ENCODE results near the gene HCN4. TPM values are rescaled to one million over a fixed set of nuclear protein-coding genes. Genes with fewer than 3 reads are reported as not detected.

The HCN4 gene
- total RNA-seq, 2 experiments from 2014 or later, result not detected

DNA sequence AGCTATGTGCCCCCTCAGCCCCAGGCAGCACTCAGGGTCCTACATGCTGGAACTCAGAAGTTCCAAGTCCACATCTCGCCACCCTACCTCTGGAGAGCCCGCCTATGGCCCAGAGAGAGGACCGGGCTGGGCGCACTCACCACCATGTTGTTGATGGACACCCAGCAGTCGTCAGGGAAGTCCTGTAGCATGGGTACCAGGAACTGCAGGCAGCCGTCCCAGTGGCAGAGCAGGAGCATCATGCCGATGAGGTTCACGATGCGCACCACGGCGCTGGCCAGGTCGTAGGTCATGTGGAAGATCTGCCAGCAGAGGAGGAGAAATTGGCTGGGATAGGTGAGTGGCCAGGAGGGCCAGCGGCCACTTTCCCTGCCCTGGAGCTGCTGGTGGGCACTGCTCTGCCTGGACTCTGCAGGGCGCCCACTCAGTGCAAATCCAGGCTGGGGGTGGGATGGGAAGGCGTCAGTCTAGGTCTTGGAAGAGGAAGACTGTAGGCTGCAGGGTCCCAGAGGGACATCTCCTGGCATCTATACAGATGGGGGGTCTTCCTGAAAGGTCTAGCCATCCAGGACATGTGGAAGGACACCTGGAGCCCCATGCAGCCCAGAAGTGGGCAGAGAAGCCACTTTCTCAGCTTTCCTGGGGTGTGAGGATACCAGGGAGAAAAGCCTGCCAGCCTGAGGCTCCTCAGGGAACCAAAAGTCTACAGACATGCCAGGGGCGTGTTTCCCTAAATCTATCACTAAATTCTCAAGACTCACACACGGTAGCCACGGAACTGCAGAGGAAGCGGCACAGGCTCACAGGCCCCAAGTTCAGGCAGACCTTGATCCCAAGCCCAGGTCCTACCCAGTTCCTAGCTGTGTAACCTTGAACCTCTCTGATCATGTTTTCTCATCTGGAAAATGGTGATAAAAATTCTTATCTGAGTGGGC, 36.5 kb downstream of the HCN4 start:
- ATAC-seq, result no peak
- Mint-ChIP-seq H3K4me3 (no peak overlapping the region), H3K4me1 (no peaks in the 10 kb centered on the region), H3K36me3 (no peaks in the 10 kb centered on the region), H3K9me3 (ENCODE audit: low read depth) (no peaks in the 10 kb centered on the region), H3K27ac (no peak overlapping the region), H3K27me3 (no peaks in the 10 kb centered on the region)
- DNase-seq, result no peak
- CTCF ChIA-PET, result no interaction called here

- H3K27ac Mint-ChIP-seq, result no peak overlapping the region
- no peaks in the 10 kb centered on the region for H3K9me3 Mint-ChIP-seq (ENCODE audit: low read depth)
- H3K4me1 Mint-ChIP-seq, result no peaks in the 10 kb centered on the region
- H3K27me3 Mint-ChIP-seq, result no peaks in the 10 kb centered on the region
- H3K36me3 Mint-ChIP-seq, result no peaks in the 10 kb centered on the region
- ATAC-seq (no peak), DNase-seq (no peak)
- CTCF ChIA-PET, result no interaction called here
- H3K4me3 Mint-ChIP-seq, result no peak overlapping the region
Measured at GRCh38 chr15:73331501-73331900, 37.3 kb downstream of the HCN4 start.

DNA sequence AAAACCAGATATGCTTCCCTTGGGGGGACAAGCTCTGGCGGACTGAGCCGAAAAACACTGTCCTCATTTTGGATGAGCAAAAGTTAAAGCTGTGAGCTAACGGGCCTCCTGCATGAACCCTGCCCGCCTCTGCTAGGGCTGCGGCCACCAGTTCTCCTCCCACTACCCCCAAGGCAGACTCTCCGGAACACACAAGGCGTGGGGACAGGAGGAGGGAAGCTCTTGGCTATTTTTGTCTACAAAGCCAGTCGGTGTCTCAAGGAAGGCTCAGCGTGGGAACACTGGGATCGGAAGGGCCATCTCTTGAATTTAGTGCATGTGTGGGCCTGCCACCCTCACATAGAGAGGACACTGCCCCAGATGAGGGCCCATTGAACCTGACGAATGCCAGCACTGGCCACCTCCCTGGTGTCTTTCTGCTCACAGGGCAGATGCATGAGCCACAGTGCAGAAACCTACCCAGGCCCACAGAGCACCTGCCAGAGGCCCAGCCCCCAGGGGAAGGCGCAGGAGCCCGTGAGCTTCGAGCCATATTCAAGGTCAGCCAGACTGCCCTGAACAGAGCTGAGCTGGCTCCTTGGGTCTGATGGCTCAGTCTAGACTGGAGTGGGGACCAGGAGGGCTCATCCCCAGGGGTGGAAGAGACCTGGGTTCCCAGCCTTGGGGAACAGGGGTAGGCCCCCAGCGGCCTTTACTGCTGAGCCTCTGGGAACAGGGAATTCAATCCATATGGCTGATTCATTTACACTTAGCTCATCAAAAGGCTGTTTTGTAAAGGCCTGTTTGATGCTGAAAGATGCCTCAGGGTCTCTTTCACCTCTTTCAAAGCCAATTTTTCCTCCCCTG, 38.3 kb downstream of the HCN4 start:
- ATAC-seq (no peak), DNase-seq (no peak)
- Mint-ChIP-seq H3K9me3 (ENCODE audit: low read depth) (no peaks in the 10 kb centered on the region), H3K27ac (no peak overlapping the region), H3K4me1 (peaks cover 4% of the 10 kb centered on the region), H3K36me3 (no peaks in the 10 kb centered on the region), H3K27me3 (no peaks in the 10 kb centered on the region), H3K4me3 (no peak overlapping the region)
- CTCF ChIA-PET, result no interaction called here

- no peak overlapping the region for H3K27ac Mint-ChIP-seq
- H3K4me3 Mint-ChIP-seq, result no peak overlapping the region
- peaks cover 4% of the 10 kb centered on the region for H3K4me1 Mint-ChIP-seq
- no peaks in the 10 kb centered on the region for H3K9me3 Mint-ChIP-seq (ENCODE audit: low read depth)
- H3K36me3 Mint-ChIP-seq, result no peaks in the 10 kb centered on the region
- ATAC-seq, result no peak
- CTCF ChIA-PET, result no interaction called here
- H3K27me3 Mint-ChIP-seq, result no peaks in the 10 kb centered on the region
- no peak for DNase-seq
Measured at GRCh38 chr15:73329501-73330200, 39.1 kb downstream of the HCN4 start.

GRCh38 chr15:73328981-73329380, 39.8 kb downstream of the HCN4 start:
- DNase-seq (no peak), ATAC-seq (no peak)
- no peaks in the 10 kb centered on the region for H3K27me3 Mint-ChIP-seq
- CTCF ChIA-PET, result no interaction called here
- no peaks in the 10 kb centered on the region for H3K36me3 Mint-ChIP-seq
- H3K4me1 Mint-ChIP-seq, result peaks cover 4% of the 10 kb centered on the region
- H3K4me3 Mint-ChIP-seq, result no peak overlapping the region
- no peaks in the 10 kb centered on the region for H3K9me3 Mint-ChIP-seq (ENCODE audit: low read depth)
- no peak overlapping the region for H3K27ac Mint-ChIP-seq

- Mint-ChIP-seq H3K4me3 (no peak overlapping the region), H3K4me1 (peaks cover 4% of the 10 kb centered on the region), H3K36me3 (no peaks in the 10 kb centered on the region), H3K27ac (no peak overlapping the region), H3K9me3 (ENCODE audit: low read depth) (no peaks in the 10 kb centered on the region), H3K27me3 (no peaks in the 10 kb centered on the region)
- CTCF ChIA-PET, result no interaction called here
- no peak for DNase-seq
- ATAC-seq, result no peak
Measured at GRCh38 chr15:73328149-73328820, 40.5 kb downstream of the HCN4 start.

GRCh38 chr15:73326157-73326556, 42.6 kb downstream of the HCN4 start:
- Mint-ChIP-seq H3K4me1 (peaks cover 4% of the 10 kb centered on the region), H3K27ac (no peak overlapping the region), H3K36me3 (no peaks in the 10 kb centered on the region), H3K4me3 (no peak overlapping the region), H3K27me3 (no peaks in the 10 kb centered on the region), H3K9me3 (ENCODE audit: low read depth) (no peaks in the 10 kb centered on the region)
- no peak for ATAC-seq
- DNase-seq, result no peak
- CTCF ChIA-PET, result interaction anchor here (1.2 to 2.0 kb wide), 2 partner anchors 311 to 371 kb away, joined by 3 to 5 read pairs; no protein-coding TSS in a partner anchor

DNA sequence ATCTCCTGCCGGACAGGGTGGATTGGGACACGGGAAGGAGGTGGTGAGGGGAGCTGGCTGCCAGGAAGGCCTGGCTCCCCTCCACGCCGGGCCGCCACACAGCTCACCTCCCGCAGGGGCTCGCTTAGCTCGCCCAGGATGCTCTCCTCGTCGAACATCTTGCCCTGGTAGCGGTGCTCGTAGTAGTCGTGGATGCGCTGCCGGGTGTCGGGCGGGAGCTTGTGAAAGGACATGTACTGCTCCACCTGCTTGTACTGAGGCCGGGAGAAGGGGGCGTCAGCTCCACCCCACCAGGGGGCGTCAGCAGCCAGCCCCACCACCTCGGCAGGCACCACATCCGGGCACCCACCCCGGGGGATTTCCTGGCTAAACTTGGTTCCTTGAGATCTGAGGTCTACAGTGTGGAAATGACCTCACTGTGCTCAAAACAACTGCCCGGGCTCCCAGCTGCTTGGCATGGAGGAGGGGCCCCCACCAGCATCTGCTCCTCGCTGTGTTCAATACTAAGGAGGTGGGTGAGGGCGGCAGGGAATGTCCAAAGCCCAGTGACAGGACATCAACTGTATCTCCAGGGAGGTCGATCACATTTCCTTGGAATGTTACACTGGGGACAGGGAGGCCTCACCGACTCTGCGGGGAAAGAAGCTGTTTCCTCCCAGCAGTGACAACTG, 43.4 kb downstream of the HCN4 start:
- H3K36me3 Mint-ChIP-seq, result no peaks in the 10 kb centered on the region
- H3K27me3 Mint-ChIP-seq, result peaks cover 5% of the 10 kb centered on the region
- H3K9me3 Mint-ChIP-seq (ENCODE audit: low read depth), result no peaks in the 10 kb centered on the region
- H3K4me1 Mint-ChIP-seq, result peaks cover 4% of the 10 kb centered on the region
- CTCF ChIA-PET, result interaction anchor here (1.2 to 2.0 kb wide), 3 partner anchors 235 to 372 kb away, joined by 3 to 5 read pairs (median 3); no protein-coding TSS in a partner anchor
- DNase-seq (peak; percentile 48), ATAC-seq (no peak)
- no peak overlapping the region for H3K27ac Mint-ChIP-seq
- H3K4me3 Mint-ChIP-seq, result no peak overlapping the region

- Mint-ChIP-seq H3K4me1 (peaks cover 4% of the 10 kb centered on the region), H3K36me3 (no peaks in the 10 kb centered on the region), H3K9me3 (ENCODE audit: low read depth) (no peaks in the 10 kb centered on the region), H3K4me3 (no peak overlapping the region), H3K27ac (no peak overlapping the region), H3K27me3 (peaks cover 5% of the 10 kb centered on the region)
- DNase-seq (no peak), ATAC-seq (no peak)
- CTCF ChIA-PET, result interaction anchor here (1.2 to 2.0 kb wide), 2 partner anchors 236 to 312 kb away, joined by 3 to 5 read pairs; no protein-coding TSS in a partner anchor
Measured at GRCh38 chr15:73324496-73325170, 44.1 kb downstream of the HCN4 start.

DNA sequence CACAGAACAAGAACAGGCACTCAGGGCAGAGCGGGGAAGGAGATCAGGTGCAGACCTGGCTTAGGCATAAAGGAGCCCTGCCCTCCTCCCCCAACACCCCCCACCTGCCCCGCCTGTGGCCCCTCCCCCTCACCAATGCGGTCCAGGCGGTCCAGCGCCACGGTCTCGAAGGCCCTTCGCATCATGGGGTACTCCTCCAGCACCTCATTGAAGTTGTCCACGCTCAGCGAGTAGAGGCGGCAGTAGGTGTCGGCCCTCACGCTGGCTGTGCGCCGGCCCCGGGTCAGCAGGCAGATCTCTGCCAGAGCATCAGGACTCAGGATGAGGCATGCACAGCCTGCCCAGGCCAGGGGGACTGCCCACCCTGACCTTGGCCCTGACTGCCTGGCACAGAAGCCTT, 44.8 kb downstream of the HCN4 start:
- DNase-seq (no peak), ATAC-seq (no peak)
- H3K4me1 Mint-ChIP-seq, result peaks cover 4% of the 10 kb centered on the region
- H3K9me3 Mint-ChIP-seq (ENCODE audit: low read depth), result no peaks in the 10 kb centered on the region
- H3K27ac Mint-ChIP-seq, result no peak overlapping the region
- no peaks in the 10 kb centered on the region for H3K36me3 Mint-ChIP-seq
- no peak overlapping the region for H3K4me3 Mint-ChIP-seq
- CTCF ChIA-PET, result no interaction called here
- peaks cover 9% of the 10 kb centered on the region for H3K27me3 Mint-ChIP-seq

DNA sequence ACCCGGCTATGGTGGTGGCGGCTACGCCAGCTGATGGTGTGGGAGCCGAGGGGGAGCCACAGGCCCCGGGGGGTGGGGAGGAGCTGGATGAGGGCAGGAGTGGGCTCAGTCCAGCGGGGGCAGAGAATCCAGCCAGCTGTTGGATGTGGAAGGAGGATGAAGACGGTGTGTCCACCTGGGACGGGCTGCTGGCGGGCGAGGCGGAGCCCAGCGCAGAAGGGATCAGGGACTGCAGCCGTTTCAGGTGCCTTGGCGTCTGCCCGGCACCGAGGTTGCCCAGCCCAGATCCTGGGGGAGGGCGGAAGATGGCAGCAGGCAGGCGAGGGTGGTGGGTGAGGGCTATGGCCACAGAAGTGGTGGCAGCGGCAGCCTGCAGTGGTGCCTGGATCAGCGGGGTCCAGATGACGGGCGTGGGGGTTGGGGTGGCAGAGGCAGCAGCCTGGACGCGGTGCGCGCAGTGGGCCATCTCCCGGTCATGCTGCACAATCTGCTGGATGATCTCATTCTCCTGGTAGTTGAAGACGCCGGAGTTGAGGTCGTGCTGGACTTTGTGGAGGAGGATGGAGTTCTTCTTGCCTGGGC, 45.3 kb downstream of the HCN4 start:
- DNase-seq (no peak), ATAC-seq (no peak)
- no peaks in the 10 kb centered on the region for H3K9me3 Mint-ChIP-seq (ENCODE audit: low read depth)
- no peak overlapping the region for H3K27ac Mint-ChIP-seq
- CTCF ChIA-PET, result no interaction called here
- H3K27me3 Mint-ChIP-seq, result peaks cover 9% of the 10 kb centered on the region
- peaks cover 4% of the 10 kb centered on the region for H3K4me1 Mint-ChIP-seq
- no peak overlapping the region for H3K4me3 Mint-ChIP-seq
- H3K36me3 Mint-ChIP-seq, result no peaks in the 10 kb centered on the region

All from activated CD8-positive, alpha-beta memory T cell treated with anti-CD3 and anti-CD28 coated beads, Interleukin-2, amount 10 ng/mL, durations not matched to agents 7 days and 5 days (primary cell).